GM19463 (cell line): Measurements from ENCODE around the gene TFEB.

Experiments used
- ATAC-seq: cut with Tn5 transposase; IDR thresholded peaks from one replicate; pipeline ENCODE4 v1.9.1; 2021; ENCODE audit warnings: mild to moderate bottlenecking, moderate library complexity; ENCODE audit not compliant: unreplicated experiment

The TFEB gene

DNA sequence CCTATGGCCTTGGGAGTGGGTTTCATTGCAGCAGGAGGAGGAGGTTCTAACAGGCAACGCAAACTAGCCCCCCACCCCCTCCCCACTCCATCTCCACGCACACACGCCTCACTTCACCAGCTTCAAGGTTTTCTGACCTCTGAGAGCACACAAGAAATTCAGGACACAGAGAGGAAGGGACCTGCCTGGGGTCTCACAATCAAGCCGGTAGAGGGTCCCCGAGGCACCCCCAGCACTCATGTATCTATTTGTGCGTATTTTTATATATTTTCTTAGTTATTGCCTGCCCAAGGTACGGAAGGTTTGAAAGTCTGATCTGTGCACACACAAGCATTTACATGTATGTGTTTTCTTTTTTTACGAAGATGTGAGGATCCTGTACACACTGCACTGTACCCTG lies 80.2 kb downstream of the TFEB start:
- ATAC-seq, result no peak

DNA sequence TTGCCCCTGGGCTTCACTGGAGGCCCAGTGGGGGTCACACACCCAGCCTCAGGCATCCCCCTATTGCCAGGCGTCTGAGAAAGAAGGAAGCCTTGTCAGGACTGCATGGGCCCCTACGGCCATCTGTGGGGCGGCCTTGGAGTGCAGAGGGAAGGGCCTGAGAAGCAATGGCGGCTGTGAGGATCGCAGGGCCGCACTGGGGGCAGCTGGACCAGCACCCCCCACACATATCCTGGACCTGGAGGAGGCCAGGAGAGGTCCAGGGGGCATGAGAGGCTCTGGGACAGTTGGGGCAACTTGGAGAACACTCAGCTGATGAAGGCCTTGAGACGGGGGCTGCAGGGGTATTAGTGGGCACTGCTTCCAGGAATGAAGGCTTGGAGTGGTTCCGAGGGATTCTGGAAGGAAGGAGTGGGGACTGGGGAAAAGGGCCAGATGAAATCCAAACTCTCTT lies 80.7 kb downstream of the TFEB start:
- no peak for ATAC-seq

DNA sequence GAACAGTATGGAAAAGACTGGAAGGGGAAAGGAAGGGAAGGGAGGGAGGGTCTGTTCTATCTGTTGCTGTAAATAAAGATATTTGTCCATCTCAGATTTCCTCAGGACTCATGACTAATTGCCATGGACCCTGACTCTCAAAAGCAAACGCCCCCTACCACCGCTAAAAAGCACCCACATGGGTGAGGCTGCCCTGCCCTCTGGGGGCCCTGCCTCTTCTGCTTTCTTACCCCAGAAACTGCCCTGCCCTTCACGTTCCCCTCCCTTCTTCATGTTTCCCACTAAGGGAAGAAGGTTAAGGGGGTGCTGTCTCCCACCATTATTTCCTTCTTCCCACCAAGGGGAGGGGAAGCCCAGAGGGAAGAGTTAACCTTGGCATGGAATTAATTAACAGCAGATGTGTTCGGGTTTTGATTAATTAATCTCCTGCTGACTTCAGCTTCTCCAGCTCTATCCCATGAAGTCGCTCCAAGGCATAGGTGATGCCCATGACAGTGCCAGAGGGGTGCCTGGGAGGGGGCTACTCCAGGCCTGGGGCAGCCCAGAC lies 81.2 kb downstream of the TFEB start:
- no peak for ATAC-seq

DNA sequence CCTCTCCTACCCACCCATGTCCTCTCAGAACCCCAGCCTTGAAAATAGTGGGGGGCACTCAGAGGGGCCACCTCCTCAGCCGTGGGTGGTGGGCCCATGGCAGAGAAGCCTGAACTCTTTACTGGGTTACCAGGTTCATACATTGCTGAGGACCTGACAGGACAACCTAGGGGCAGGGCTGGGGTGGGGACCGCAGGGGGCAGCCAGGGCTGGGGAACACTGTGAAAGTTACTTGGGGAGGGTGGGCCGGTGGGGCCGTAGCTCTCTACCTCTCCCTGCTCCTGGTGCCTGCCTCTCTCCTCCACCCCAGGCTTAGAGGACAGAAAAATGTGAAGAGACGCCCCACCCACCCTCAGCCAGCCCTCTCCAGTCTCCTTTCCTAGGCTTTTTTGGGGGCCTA lies 81.7 kb downstream of the TFEB start:
- ATAC-seq, result no peak

DNA sequence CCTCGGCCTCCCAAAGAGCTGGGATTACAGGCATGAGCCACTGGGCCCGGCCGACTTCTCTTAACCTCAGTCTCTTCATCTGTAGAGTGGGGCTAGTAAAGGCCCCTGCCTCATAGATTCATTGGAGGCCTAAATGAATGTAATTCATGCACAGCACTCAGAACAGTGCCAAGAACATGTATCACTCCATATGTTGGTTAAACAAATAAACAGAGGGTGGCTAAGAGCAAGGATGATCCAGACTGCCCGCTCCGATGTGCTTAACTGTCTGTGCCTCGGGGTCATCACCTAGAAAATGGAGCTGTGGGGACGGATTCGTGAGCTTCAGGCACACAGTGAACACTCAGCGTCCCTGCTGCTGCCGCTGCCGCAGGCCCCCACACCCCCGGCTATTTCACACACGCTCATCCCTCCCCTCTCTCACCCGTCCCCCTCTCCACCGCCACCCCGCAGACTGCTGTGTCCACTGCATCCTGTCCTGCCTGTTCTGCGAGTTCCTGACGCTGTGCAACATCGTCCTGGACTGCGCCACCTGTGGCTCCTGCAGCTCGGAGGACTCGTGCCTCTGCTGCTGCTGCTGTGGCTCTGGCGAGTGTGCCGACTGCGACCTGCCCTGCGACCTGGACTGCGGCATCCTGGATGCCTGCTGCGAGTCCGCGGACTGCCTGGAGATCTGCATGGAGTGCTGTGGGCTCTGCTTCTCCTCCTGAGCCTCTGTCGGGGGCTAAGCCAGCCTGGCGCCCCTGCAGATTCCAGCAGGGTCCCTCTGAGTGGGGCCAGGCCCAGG lies 82.3 kb downstream of the TFEB start:
- no peak for ATAC-seq

DNA sequence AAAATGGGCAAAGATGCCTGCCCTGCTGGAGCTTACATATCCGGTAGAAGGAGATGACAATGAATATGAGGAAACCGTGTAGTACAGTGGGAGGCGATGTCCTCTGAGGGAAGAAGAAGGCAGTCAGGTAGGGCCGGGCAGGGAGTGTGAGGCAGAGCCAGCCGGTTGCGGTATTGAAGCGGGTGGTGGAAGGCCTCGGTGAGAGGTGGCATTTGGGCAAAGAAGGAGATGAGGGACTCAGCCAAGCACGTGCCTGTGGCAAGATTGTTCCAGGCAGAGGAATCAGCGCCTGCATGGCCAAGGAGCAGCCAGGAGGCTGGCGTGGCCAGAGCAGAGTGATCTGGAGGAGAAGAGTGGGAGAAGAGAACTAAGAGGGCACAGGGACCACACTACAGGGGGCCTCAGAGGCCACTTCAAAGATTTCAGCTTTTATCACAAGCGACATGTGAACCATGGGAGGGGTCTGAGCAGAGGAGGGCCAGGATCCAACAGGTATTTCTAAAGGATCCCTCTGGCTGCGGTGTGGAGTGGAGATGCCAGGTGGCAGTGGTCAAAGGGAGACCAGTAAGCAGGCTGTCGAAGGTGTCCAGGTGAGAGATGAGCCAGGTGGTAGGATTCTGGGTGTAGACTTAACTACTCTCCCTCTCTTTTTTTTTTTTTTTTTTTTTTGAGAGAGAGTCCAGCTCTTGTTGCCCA lies 83.3 kb downstream of the TFEB start:
- no peak for ATAC-seq

DNA sequence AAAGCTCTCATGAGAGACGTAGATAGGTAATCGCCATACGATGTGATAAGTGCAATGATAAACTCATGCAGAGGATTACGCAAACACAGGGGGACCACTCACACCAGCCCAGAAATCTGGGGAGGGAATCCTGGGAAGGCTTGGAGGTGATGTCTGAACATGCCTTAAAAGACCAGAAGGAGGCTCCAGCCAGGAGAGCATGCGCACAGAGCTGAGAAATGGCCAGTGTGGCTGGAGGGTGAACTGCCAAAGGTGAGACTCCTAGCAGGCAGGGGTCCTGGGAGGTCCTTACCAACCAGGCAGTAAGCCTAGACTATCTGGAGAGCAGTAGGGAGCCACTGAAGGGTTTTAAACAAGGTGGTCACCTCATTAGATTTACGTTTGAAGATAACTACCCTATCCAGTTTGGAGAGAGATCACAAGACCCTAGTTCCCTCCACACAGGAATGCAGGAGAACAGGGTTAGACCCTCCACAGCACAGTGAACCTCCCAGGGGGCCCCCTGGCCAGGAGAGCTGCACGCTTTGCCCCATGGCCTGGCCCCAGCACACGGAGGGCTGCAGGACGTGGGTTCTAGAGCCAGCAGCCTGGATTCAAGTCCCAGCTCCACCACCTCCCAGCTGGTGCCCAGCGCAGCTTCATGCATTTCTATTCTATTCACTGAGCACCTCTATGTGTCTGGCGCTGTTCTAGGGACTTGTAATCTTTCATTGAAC lies 84.0 kb downstream of the TFEB start:
- ATAC-seq, result no peak

DNA sequence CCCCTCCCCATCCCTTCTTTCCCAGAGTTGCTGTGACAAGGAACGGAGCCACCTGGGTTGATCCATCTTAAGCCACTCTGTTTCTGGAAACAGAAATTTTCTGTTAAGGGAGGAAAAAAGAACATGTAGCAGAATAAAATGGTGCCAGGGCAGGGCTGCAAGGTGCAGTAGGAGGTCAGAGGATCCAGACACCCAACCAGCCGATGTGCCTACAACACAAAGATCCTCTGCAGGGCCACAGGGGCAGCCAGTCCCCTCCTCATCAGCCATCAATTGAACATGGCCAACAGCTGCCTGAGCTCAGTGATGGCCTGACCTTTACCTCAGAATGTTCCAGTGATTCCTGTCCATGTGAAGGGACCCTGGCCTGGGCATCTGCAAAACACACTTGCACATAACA lies 85.3 kb downstream of the TFEB start:
- no peak for ATAC-seq

DNA sequence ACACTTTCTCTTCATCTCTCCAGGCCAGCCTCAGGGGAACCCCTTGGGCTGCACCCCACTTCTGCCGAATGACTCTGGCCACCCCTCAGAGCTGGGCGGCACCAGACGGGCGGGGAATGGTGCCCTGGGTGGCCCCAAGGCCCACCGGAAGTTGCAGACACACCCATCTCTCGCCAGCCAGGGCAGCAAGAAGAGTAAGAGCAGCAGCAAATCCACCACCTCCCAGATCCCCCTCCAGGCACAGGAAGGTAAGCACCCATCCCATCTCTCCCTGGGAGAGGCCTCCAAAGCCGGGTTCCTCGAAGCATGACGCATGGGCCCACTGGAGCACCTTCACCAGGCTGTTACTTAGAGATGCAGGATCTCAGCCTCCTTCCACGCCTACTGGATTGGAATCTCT lies 85.8 kb downstream of the TFEB start:
- ATAC-seq, result no peak

DNA sequence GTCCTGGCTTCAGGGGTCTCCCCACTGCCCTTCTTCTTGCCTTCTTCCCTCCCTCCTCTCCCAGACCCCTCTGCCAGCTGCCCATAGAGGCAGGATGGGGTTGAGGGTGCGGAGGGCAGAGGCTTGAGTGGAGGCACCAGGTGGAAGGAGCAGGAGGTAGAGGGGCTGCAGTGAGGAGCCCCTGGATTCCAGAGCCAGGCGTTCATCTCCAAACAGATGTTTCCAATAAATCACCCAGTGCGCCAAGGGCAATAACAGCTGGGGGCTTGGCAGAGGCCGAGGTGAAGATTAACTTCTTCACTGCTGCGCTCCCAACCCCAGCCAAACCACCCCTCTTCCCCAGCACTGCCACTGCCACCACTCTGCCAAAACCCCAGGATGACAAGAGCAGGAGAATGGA lies 86.5 kb downstream of the TFEB start:
- ATAC-seq, result no peak

DNA sequence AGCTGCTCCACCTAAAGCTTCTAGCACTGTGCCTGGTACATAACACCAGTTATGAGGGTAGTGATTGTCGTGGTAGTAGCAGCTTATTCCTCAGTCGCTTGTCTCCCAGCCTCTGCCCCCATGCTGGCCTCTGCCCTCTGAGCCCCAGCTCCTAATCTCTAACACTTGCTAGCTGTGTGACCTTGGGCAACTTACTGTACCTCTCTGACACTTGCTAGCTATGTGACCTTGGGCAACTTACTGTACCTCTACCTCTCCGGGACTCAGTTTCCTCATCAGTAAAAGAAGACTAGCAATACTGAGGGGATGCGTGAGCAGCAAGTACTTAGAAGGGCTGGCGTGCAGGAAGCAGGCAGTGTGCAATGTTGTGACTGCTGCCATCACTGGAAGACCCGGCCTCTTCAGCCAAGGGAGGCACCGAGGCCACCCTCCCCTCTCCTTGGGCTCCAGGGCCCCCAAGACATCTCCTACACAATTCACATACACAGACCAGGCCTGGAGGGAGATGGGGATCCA lies 87.3 kb downstream of the TFEB start:
- no peak for ATAC-seq

DNA sequence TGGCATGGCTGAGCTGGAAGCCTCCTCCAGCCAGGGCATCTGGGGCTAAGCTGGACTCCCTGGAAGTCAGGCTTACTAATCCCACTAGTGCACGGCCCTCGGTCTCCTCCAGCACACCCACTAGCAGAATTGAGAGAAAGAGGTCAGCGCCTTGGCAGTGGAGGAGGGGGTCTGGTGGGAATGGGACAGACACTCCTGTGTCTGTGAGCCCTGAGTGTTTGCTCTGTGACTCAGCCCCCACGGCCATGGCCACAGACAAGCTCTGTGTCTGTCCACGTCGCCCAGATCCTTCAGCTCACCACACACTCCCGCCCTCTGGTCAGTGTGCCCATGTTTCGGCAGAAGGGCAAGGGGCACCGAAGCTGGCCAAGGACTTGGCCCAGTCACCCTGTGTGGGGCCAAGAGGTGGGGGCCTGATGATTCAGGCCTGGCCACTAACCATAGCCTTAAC lies 88.3 kb downstream of the TFEB start:
- no peak for ATAC-seq

DNA sequence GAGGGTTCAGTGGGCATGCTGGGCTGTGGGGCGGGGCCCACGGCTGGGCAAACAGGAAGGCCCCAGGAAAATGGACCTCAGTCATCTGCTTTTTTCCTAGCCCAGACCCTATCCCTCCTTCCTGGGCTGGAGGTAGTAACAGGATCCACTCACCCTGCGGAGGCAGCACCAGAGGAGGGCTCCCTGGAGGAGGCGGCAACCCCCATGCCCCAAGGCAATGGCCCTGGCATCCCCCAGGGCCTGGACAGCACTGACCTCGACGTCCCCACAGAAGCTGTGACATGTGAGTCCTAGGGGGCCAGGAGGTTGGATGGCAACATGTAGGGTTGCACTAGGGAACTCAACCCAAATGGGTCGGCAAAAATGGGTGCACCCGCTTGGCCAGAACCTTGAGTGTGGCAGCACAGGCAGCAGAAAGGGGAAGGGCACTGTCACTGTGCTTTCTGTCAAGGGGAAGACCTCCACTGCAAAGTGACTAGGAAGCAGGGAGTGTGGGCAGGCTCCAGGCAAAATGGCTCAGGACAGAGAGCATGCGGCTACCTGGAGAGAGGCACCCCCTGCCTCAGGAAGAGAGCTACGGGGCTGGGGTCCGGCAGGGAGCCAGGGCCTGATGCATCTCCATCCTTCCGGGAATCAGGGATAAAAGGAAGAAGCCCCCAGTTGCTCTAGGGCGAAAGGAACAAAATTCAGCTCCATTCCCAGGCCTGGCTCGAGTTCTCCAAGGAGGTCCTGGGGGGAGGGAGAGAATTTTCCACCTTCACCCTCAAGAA lies 89.2 kb downstream of the TFEB start:
- ATAC-seq, result no peak

DNA sequence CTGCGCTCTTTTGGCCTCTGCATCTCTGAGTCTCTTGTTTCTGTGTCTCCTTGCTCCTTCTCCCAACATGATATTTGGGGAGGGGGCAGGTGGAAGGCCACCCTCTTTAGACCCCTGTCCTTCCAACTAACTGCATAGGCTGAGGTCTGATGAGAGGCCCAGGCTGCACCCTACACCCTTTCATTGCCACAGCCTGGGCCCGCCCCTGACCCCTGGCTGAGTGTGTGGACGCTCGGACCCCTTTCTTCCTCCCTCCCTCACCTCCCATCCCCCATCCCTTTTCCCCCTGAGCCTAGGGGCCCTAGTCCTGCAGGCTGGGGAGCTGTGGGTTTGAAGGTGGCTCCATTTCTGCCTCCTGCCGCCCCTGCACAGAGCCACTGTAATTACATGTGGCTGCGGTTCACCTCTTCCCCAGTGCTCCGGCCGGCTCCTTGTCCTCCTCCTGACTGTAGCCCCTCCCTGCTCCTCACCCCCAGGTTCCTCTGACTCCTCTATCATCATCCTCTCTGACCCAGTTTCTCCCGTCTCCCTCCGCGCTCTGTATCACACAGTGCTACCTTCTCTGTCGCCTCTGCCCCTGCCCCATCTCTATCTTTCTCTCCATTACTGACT lies 90.3 kb downstream of the TFEB start:
- ATAC-seq, result no peak

DNA sequence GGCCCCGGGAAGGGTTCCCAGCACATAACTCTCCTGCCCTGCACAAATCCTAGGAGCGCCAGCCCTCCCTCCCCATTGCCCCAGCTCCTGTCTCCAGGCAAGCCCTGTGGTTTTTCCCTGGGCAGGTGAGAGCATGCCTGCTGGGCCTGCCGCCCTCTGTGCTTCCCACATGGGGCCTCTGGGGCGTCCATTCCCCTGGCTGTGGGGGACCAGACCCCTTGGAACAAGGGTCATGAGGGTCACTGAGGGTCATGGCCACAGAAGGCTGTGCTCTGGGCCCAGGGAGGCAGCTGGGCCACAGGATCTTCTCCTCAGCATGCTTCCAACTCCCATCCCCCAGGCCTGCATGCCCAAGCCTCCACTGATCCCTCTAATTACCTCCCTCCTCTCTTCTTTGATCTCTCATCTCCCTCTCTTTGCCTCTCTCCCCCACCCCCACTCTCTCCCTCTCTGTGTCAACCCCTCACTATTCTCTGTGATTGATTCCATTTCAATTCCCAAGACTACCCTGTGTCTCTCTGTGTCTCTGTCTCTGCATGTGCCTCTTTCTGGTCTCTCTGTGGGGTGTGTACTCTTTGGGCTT lies 91.0 kb downstream of the TFEB start:
- ATAC-seq, result no peak

DNA sequence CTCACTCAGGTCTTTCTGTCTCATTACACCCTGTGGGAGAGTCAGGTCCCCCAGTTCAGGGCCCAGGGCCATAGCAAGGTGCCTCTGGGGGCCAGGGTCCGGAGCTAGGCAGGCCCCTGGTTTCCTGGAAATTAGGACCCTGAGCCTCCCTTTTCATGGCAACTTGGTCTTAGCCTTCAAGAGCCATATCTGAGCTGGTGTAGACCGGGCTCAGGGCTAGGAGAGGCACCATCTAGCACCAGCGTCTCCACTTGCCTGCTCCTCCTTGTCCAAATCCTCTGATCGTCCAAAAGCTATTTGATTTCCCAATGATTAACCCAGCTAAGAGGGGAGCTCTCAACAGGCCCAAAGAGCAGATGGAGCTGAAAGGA lies 91.5 kb downstream of the TFEB start:
- no peak for ATAC-seq

DNA sequence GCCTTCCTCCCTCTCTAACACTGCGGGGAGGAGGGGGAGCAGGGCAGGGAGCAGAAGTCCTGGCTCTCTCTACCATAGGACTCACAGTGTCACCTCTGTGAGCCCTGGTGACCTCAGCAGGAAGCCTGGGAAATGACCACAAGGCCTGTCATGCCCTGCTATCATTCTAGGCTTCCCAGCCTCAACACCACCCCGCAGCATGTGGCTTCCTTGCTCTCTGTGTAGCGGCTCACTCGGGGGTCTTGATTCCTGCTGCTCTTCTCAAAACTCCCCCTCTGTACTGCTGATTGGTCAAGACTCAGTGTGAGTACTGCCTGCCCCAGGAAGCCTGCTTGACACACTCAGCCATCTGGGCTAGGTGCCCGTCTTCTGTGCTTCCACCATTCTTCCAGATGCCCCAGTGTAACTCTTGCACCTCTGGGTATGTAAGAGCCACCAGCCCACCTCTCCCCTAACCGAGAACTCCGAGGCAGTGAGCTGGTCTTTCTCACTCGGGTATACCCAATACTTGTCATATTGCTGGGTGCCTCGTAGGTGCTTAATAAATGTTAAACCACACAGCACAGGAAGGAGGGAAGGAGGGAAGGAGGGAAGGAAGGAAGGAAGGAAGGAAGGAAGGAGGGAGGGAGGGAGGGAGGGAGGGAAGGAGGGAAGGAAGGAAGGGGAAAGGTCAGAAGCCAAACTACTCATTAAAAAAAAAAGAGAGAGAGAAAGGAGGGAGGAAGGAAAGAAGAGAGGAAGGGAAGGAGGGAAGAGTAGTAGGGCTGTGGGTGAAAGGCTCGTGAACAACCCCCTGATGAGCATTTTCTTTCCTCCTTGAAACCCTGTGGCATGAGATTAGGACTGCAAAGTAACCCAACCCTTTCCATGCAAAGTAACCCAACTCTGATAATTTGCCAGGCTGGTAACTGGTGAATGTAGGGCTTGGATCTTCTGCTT lies 92.2 kb downstream of the TFEB start:
- ATAC-seq, result no peak

DNA sequence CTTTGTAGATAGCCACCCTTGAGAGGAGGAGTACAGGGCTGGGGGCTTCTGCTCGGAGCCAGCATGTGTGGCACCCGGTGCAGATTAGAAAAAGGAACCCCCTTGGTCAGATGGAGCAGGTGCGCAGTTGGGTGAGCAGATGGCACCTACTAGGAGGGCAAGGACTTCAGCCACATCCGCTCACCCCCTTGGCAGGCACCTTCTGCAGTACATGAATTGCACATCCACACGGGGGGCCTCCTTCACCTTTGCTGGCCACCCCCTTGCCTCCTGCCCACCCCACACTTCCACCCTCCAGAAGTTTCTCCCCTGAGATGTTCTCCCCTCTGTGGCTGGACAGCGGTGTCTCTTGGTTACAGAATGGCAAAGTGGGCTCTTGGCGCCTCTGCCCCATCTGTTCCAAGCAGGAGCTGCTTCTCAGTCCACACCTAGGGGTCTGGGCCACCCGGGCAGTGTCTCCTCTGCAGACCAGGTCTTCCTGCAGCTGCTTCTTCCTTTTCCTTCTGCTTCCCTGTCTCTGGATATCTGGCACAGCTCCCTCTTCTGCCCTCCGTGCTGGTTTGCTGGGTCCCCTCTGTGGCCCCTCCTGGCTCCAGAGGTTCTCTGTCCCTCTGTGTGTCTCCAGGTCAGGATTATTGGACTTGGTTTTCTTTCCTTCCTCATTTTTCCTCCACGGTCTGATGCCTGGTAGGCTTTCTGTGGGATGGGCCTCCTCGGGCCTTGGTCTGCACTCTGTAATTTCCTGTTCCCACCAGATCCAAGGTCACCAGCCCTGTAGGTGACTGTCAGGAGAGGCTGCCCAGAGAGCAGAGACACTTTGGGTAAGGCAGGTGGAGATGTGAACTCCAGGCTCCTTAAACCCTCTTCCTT lies 93.1 kb downstream of the TFEB start:
- ATAC-seq, result no peak
